ENCODE measurements around the gene XYLT1.

DNA sequence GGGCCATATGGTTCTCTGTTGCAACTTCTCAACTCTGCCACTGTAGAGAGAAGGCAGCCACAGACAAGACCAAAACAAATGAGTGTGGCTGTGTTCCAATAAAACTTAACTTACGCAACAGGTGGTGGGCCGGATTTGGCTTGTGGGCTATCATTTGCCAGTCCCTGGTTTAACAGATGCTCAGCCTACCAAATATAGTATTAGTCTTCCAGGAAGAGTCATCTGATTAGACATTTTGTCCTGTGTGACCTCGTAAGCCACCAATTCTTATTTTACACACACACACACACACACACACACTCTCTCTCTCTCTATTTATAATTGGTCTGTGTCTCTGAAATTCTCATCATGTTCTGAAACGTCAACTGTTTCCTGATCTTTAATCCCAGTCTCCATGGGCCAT is 245.9 kb downstream of the XYLT1 start:
- TF ChIP-seq, protein P1, sequence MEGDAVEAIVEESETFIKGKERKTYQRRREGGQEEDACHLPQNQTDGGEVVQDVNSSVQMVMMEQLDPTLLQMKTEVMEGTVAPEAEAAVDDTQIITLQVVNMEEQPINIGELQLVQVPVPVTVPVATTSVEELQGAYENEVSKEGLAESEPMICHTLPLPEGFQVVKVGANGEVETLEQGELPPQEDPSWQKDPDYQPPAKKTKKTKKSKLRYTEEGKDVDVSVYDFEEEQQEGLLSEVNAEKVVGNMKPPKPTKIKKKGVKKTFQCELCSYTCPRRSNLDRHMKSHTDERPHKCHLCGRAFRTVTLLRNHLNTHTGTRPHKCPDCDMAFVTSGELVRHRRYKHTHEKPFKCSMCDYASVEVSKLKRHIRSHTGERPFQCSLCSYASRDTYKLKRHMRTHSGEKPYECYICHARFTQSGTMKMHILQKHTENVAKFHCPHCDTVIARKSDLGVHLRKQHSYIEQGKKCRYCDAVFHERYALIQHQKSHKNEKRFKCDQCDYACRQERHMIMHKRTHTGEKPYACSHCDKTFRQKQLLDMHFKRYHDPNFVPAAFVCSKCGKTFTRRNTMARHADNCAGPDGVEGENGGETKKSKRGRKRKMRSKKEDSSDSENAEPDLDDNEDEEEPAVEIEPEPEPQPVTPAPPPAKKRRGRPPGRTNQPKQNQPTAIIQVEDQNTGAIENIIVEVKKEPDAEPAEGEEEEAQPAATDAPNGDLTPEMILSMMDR (optimal IDR thresholded peaks at IDR 0.05 in 1 of 3, IDR thresholded peaks at IDR 0.05 in 1 of 3, conservative IDR thresholded peaks at IDR 0.05 in 1 of 3; ENCODE audit: extremely low read depth in 1 of 3, insufficient read depth in 2 of 3, low read length in 3 of 3): no peak
- TF ChIP-seq EZH2 (IDR thresholded peaks at IDR 0.05; ENCODE audit: low read length): no peak
